K562 (cell line): ENCODE results near the gene MAP3K12. TPM values are rescaled to one million over a fixed set of nuclear protein-coding genes. Genes with fewer than 3 reads are reported as not detected.
A peak's percentile ranks its signal among the peaks of the same experiment; 100 is the strongest.

Source experiments
- BHLHE40 ChIP-seq: IDR thresholded peaks from 2 replicates; pipeline ENCODE4 v1.6.1; 2011; ENCODE audit warnings: low read length, improper control_type of control experiment
- CREBBP ChIP-seq: IDR thresholded peaks from one replicate; pipeline ENCODE4 v1.6.1; 2012; ENCODE audit warnings: low read depth, mild to moderate bottlenecking, control low read depth, inconsistent platforms, low read length
- CSDE1 ChIP-seq, 2 experiments: fragments of 450-650 bp; IDR thresholded peaks; 2 replicates each; pipeline ENCODE4 v1.6.1; 2016; ENCODE audit warnings: mild to moderate bottlenecking in 1 of 2
- FIP1L1 ChIP-seq: fragments of 200-400 bp; formaldehyde crosslinking; IDR thresholded peaks from 2 replicates; pipeline ENCODE4 v1.6.1; 2018; ENCODE audit warnings: mild to moderate bottlenecking, low read depth, low read length; ENCODE audit not compliant: poor library complexity, severe bottlenecking
- NFE2 ChIP-seq: IDR thresholded peaks from 2 replicates; pipeline ENCODE4 v1.6.1; 2014; ENCODE audit warnings: antibody characterized with exemption, low read depth
- NONO ChIP-seq, 2 experiments: fragments of 200-400 bp in 1 of 2; fragments of 450-650 bp in 1 of 2; formaldehyde crosslinking in 1 of 2; IDR thresholded peaks; 2 replicates each; pipeline ENCODE4 v1.6.1; 2017; ENCODE audit warnings: low read depth in 2 of 2, mild to moderate bottlenecking in 2 of 2, moderate library complexity in 2 of 2, low read length in 1 of 2
- NR2F6 ChIP-seq: fragments of 450-650 bp; formaldehyde crosslinking; IDR thresholded peaks from 2 replicates; pipeline ENCODE4 v1.4.0; 2020; ENCODE audit warnings: mild to moderate bottlenecking
- PATZ1 ChIP-seq: fragments of 250-450 bp; sonication (Bioruptor Pico); IDR thresholded peaks from 2 replicates; pipeline ENCODE4 v1.5.0; 2020; ENCODE audit warnings: mild to moderate bottlenecking, borderline replicate concordance
- REST ChIP-seq, 2 experiments: fragments of 450-650 bp; formaldehyde crosslinking in 1 of 2; IDR thresholded peaks; 2 replicates each; pipeline versions ENCODE4 v1.4.0 to v1.6.1; 2014 to 2020; ENCODE audit warnings: mild to moderate bottlenecking in 2 of 2, borderline replicate concordance in 1 of 2, low read depth in 1 of 2
- SP2 ChIP-seq: IDR thresholded peaks from 2 replicates; pipeline ENCODE4 v1.6.1; 2011; ENCODE audit warnings: mild to moderate bottlenecking, low read depth, low read length, moderate library complexity; ENCODE audit not compliant: poor library complexity, severe bottlenecking; ENCODE audit errors: extremely low read depth
- TAF7 ChIP-seq: fragments of 450-650 bp; IDR thresholded peaks from 2 replicates; pipeline ENCODE4 v1.6.1; 2016; ENCODE audit warnings: missing genetic modification characterization, missing compliant biosample characterization
- UBTF ChIP-seq, 2 experiments: IDR thresholded peaks; 2 replicates each; pipeline ENCODE4 v1.6.1; 2012; ENCODE audit warnings: improper control_type of control experiment in 2 of 2, low read depth in 2 of 2, low read length in 2 of 2, borderline replicate concordance in 1 of 2
- ZNF764 ChIP-seq: fragments of 250-450 bp; sonication (Bioruptor Pico); IDR thresholded peaks from 2 replicates; pipeline ENCODE4 v1.4.0; 2020; ENCODE audit warnings: low read depth, mild to moderate bottlenecking, moderate library complexity
- polyA plus RNA-seq, 8 experiments: library from polyadenylated mRNA; depleted of rRNA in 4 of 8; stranded (reverse) in 5 of 8; unstranded in 3 of 8; fragments of >200 nt; fragmentation: Nextera tagmentation in 2 of 8; fragmentation: Illumina TruSeq in 1 of 8; extraction: Ambion mirVana in 2 of 8; extraction: Trizol in 1 of 8; gene quantifications; 2 replicates each; pipeline versions ENCODE4 v1.2.1 to v1.2.3, GENCODE V29; 2011 to 2014; ENCODE audit warnings: inconsistent platforms in 1 of 8, missing spikeins in 1 of 8
- total RNA-seq, 7 experiments: library from RNA; depleted of rRNA in 6 of 7; stranded (reverse); fragments of >200 nt in 6 of 7; fragmentation: Illumina TruSeq in 2 of 7; extraction: Trizol in 2 of 7; gene quantifications; 2 replicates each; pipeline versions ENCODE4 v1.2.1 to v1.2.3, GENCODE V29; 2011 to 2021; ENCODE audit warnings: low replicate concordance in 1 of 7

Gene MAP3K12
- total and polyA plus RNA-seq, 9 of the 15 experiments (the other 6 are each of a cell fraction or from before 2014, with no cell fraction given), result 0.10 to 2.4 (median 1.6) TPM

- TF ChIP-seq REST (IDR thresholded peaks at IDR 0.05; ENCODE audit: borderline replicate concordance), result no peak
- TF ChIP-seq REST (CRISPR knock-in tag; IDR thresholded peaks at IDR 0.05; ENCODE audit: low read depth), result no peak
- TF ChIP-seq NFE2, result no peak
- TF ChIP-seq SP2, result no peak
- 0 out of 2 replicates have a peak, but pooled peaks have one; percentile 39 for TF ChIP-seq BHLHE40
- TF ChIP-seq ZNF764 (CRISPR knock-in tag), result no peak
- TF ChIP-seq PATZ1 (CRISPR knock-in tag), result no peak
- no peak for TF ChIP-seq CSDE1 (IDR thresholded peaks at IDR 0.05)
- no peak for TF ChIP-seq NONO (IDR thresholded peaks at IDR 0.05; ENCODE audit: low read depth in 2 of 2, low read length in 1 of 2)
- TF ChIP-seq TAF7 (tag), result no peak
- TF ChIP-seq CREBBP, result no peak
- no peak for TF ChIP-seq NR2F6 (CRISPR knock-in tag)
- peak in 1 of 2 experiments; percentile 68; a peak in 1 of 4 replicates for TF ChIP-seq UBTF (IDR thresholded peaks at IDR 0.05; ENCODE audit: borderline replicate concordance in 1 of 2, low read depth in 2 of 2, low read length in 2 of 2)
- no peak for TF ChIP-seq FIP1L1
Measured at GRCh38 chr12:53499266-53500141, at the start of gene MAP3K12 (continued).
